Endothelial cell of umbilical vein (primary cell): ENCODE results near the gene TANGO6.

ENCODE experiments used
- CTCF ChIP-seq, 2 donors: IDR thresholded peaks; 1 replicate in 1 of 2; 2 replicates in 1 of 2; pipeline ENCODE4 v1.5.1; 2011; ENCODE audit warnings: low read length in 2 of 2, mild to moderate bottlenecking in 2 of 2, moderate library complexity in 2 of 2, control low read depth in 1 of 2, inconsistent platforms in 1 of 2, low read depth in 1 of 2; ENCODE audit not compliant: insufficient read depth in 1 of 2; ENCODE audit errors: extremely low read depth in 1 of 2
- EZH2 ChIP-seq: IDR thresholded peaks from 2 replicates; pipeline ENCODE4 v1.6.1; 2012; ENCODE audit warnings: borderline replicate concordance, low read depth, mild to moderate bottlenecking, moderate library complexity, low read length, inconsistent platforms; ENCODE audit not compliant: severe bottlenecking
- POLR2A ChIP-seq: IDR thresholded peaks from 2 replicates; pipeline ENCODE4 v1.6.1; 2012; ENCODE audit warnings: low read depth, mild to moderate bottlenecking, control low read depth, low read length
- TF ChIP-seq, protein P1 (sequence below): IDR thresholded peaks from 2 replicates; pipeline ENCODE4 v1.6.1; 2011; ENCODE audit not compliant: insufficient read depth, insufficient read length

GRCh38 chr16:68843482-68844210 is at the start of gene TANGO6:
- TF ChIP-seq CTCF (IDR thresholded peaks at IDR 0.05; ENCODE audit: extremely low read depth in 1 of 2, insufficient read depth in 1 of 2, low read depth in 1 of 2, low read length in 2 of 2) (peak; percentile 23 to 60), POLR2A (peak; percentile 89), EZH2 (no peak)
- TF ChIP-seq, protein P1, sequence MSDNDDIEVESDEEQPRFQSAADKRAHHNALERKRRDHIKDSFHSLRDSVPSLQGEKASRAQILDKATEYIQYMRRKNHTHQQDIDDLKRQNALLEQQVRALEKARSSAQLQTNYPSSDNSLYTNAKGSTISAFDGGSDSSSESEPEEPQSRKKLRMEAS: no peak
